Measurements from ENCODE around the gene RAB25. TPM values are rescaled to one million over a fixed set of nuclear protein-coding genes. Genes with fewer than 3 reads are reported as not detected.

The RAB25 gene
- total RNA-seq, 1 donor from 2014 or later, result not detected

- DNase-seq (ENCODE audit: low read depth, low spot score), result no peak
These were observed 39.4 kb downstream of the RAB25 start for GRCh38 chr1:156100205-156100995.

- no peak for DNase-seq (ENCODE audit: low read depth, low spot score)
These were observed 40.9 kb downstream of the RAB25 start for GRCh38 chr1:156101880-156102279.

GRCh38 chr1:156102633-156103511 is 41.9 kb downstream of the RAB25 start:
- peak; percentile 76 for DNase-seq (ENCODE audit: low read depth, low spot score)

- no peak for DNase-seq (ENCODE audit: low read depth, low spot score)
These were observed 42.6 kb downstream of the RAB25 start for GRCh38 chr1:156103521-156103947.

GRCh38 chr1:156104065-156104810 is 43.3 kb downstream of the RAB25 start:
- peak; percentile 86 for DNase-seq (ENCODE audit: low read depth, low spot score)

GRCh38 chr1:156104861-156105832 is 44.2 kb downstream of the RAB25 start:
- DNase-seq (ENCODE audit: low read depth, low spot score), result no peak

GRCh38 chr1:156106624-156107488 is 45.9 kb downstream of the RAB25 start:
- DNase-seq (ENCODE audit: low read depth, low spot score), result no peak

GRCh38 chr1:156108057-156108456 is 47.1 kb downstream of the RAB25 start:
- no peak for DNase-seq (ENCODE audit: low read depth, low spot score)

- no peak for DNase-seq (ENCODE audit: low read depth, low spot score)
These were observed 47.8 kb downstream of the RAB25 start for GRCh38 chr1:156108664-156109241.

- DNase-seq (ENCODE audit: low read depth, low spot score), result no peak
These were observed 49.3 kb downstream of the RAB25 start for GRCh38 chr1:156110252-156110651.

GRCh38 chr1:156111355-156111962 is 50.5 kb downstream of the RAB25 start:
- DNase-seq (ENCODE audit: low read depth, low spot score), result no peak

GRCh38 chr1:156112276-156113137 is 51.5 kb downstream of the RAB25 start:
- DNase-seq (ENCODE audit: low read depth, low spot score), result no peak

GRCh38 chr1:156113282-156113950 is 52.5 kb downstream of the RAB25 start:
- no peak for DNase-seq (ENCODE audit: low read depth, low spot score)

GRCh38 chr1:156114101-156114918 is 53.4 kb downstream of the RAB25 start, which contains the start of gene LMNA:
Gene LMNA, plus strand, starts transcription at chr1:156114711. Its CDS starts 208 bp downstream, at chr1:156114919.
- DNase-seq (ENCODE audit: low read depth, low spot score), result peak; percentile 74

GRCh38 chr1:156114919-156115513 is 54.1 kb downstream of the RAB25 start:
- no peak for DNase-seq (ENCODE audit: low read depth, low spot score)

Data from pulmonary artery endothelial cell (primary cell).